ENCODE data around the gene SPATC1L. TPM values are rescaled to one million over a fixed set of nuclear protein-coding genes. Genes with fewer than 3 reads are reported as not detected.
"Not testable (repeated sequence)": the region's sequence is repeated elsewhere in the genome, so short reads cannot be mapped to it uniquely, and the experiment has no call there.

The SPATC1L gene
- total RNA-seq, 2 experiments from 2014 or later, result 8.0 to 9.8 TPM

DNA sequence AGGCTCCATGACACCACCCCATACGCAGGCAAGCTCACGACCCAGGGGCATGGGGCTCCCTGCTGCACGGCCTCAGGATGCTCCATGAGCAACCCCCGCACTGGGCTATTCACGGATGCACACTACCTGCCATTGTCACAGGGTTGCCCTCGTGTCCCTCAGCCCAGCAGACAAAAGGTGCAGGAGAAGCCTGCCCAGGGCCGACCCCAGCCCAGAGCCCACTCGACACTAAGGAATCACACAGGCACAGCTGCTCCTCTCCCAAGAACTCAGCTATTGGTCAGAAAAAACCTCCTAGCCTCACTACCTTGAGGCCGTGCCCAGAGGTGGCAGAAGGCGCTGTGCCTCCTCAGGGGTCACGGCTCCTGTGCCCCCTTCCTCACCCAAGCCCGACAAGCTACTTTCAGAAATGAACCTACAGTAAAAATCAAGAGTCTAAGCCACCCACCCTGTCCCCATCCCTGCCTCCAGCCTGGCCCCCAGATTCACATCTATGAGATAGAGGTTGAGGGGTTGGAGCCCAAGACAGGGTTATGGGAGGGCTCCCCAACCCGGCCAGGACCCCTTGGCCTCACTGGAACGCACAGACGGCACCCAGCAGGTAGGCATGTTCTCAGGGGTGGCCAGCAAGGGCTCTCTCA is 6.4 kb upstream of the SPATC1L start:
- no peaks in the 10 kb centered on the region for H3K27me3 Mint-ChIP-seq (ENCODE audit: low read depth)
- intact Hi-C loops (cut with micrococcal nuclease), result no loop called here
- H3K9me3 Mint-ChIP-seq, result no peaks in the 10 kb centered on the region
- peaks cover under 1% of the 10 kb centered on the region for H3K4me1 Mint-ChIP-seq (ENCODE audit: low read depth)
- DNase-seq, result no peak
- H3K4me3 Mint-ChIP-seq, result no peak overlapping the region
- H3K27ac Mint-ChIP-seq, result no peak overlapping the region
- peaks cover 4% of the 10 kb centered on the region for H3K36me3 Mint-ChIP-seq (ENCODE audit: low read depth)
- CTCF ChIA-PET, result interaction anchor here (1.3 kb wide), 1 partner anchor 38 kb away, joined by 4 read pairs; no protein-coding TSS in a partner anchor

DNA sequence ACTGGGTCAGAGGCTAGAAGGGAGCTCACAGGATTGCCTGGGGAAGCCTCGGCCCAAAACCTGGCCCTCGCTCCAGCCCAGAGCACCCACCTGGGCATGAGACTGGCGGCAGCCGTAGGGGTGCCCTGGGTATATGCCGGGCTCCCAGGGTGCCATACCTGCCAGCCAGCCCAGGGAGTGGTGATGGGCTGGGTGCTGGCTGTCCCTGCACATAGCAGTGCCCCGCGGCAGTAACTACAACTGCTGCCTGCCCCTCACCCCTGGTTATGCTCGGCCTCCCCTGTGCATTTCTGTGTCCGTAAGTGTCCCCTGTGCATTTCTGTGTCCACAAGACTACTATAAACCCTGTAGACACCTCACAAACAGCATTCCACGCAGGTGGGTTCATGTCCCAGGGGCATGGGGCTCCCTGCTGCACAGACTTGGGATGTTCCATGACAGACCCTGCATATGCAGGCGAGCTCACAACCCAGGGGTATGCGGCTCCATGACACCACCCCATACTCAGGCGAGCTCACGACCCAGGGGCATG is 5.8 kb upstream of the SPATC1L start:
- Mint-ChIP-seq H3K4me3 (no peak overlapping the region), H3K27ac (no peak overlapping the region), H3K27me3 (ENCODE audit: low read depth) (no peaks in the 10 kb centered on the region), H3K4me1 (ENCODE audit: low read depth) (peaks cover 4% of the 10 kb centered on the region), H3K9me3 (no peaks in the 10 kb centered on the region), H3K36me3 (ENCODE audit: low read depth) (peaks cover 3% of the 10 kb centered on the region)
- DNase-seq, result no peak
- intact Hi-C loops (cut with micrococcal nuclease), result no loop called here
- CTCF ChIA-PET, result interaction anchor here (0.5 to 1.3 kb wide), 2 partner anchors 37 to 152 kb away, joined by 3 to 4 read pairs; no protein-coding TSS in a partner anchor

DNA sequence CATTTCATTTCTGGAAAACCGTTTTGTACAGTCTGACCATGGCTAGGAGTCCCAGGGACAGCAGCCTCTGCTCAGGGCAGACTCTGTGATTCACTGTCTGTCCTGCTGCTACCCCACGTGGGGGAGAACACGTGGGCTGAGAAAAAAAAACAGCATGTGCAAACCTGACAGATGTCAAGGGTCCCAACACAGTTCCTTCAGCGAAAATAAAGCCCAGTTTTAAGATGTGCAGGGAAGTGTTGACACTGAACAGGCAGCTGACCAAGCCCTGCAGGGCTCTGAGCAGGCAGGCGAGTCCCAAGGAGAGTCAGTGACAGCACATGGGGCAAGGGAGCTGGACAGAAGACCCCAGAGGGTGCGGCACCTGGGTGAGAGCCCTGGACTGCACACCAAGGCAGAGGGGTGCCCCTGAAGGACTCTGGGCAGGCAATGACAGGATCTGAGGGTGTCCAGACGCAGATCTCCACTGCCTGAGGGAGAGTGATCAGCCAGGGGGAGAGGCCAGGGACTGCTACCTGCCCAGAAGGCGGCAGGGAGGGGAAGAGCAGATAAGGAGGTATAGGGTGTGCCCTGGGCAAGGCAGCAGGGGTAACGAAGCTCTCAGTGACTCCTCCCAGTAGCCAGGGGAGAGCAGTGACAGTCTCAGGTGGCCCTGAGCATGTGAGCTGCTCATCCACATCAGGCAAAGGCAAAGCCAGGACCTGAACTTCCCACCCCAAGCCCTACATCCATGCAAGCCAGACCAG is 5.1 kb upstream of the SPATC1L start:
- CTCF ChIA-PET, result interaction anchor here (0.5 kb wide), 1 partner anchor 152 kb away, joined by 3 read pairs; no protein-coding TSS in a partner anchor

DNA sequence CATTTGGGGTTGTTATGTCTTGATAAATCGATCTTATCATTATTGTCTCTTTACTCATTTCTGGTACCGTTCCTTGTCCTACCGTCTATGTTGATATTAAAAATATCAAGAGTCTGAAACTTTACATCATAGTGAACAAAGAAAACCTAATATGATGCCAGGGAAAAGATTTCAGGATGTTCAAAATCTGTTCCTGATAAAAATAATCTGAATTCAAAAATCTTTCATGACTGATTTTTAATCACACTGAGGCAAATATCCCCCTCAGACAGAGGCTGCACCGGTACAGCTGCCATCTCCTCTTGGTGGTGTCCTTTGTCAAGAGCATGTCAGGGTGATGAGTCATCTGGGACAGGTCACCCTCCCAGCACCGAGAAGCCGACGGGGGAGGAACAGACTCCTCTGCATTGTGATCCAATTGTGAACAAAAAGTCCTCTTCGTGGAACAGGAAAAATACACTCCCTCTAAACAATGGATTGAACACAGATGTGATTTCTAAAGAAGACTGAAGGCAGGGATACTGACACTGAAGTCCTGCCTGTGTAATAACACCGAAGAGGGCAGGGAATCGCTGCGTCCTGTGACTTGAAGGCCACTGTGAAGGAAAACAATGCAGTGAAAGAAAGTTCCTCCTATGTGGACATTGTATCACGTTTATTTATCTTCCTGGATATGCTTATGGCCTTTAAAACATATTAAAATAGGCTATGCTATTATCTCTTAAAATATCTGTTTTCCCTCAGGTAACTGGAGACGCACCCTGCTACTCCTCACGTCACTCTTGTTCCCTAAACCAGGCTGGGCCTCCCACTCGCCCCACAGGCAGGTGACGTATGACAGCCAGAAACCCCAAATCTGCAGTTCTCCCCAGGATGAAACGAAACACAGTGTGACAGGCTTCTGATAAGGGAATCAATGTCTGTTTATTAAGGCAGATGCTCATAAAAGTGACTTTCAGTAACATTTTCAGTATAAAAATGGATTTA is 4.3 kb upstream of the SPATC1L start:
- no peak for DNase-seq
- Mint-ChIP-seq H3K27me3 (ENCODE audit: low read depth) (no peaks in the 10 kb centered on the region), H3K9me3 (no peaks in the 10 kb centered on the region), H3K36me3 (ENCODE audit: low read depth) (no peaks in the 10 kb centered on the region), H3K4me3 (no peak overlapping the region), H3K4me1 (ENCODE audit: low read depth) (peaks cover 4% of the 10 kb centered on the region), H3K27ac (no peak overlapping the region)
- CTCF ChIA-PET, result no interaction called here
- intact Hi-C loops (cut with micrococcal nuclease), result no loop called here

More for the DNA sequence above, 5.1 kb upstream of the SPATC1L start:
- no peak for DNase-seq
- Mint-ChIP-seq H3K27me3 (ENCODE audit: low read depth) (no peaks in the 10 kb centered on the region), H3K4me3 (no peak overlapping the region), H3K4me1 (ENCODE audit: low read depth) (peaks cover 4% of the 10 kb centered on the region), H3K9me3 (no peaks in the 10 kb centered on the region), H3K36me3 (ENCODE audit: low read depth) (peaks cover 1% of the 10 kb centered on the region), H3K27ac (no peak overlapping the region)
- intact Hi-C loops (cut with micrococcal nuclease), result no loop called here

DNA sequence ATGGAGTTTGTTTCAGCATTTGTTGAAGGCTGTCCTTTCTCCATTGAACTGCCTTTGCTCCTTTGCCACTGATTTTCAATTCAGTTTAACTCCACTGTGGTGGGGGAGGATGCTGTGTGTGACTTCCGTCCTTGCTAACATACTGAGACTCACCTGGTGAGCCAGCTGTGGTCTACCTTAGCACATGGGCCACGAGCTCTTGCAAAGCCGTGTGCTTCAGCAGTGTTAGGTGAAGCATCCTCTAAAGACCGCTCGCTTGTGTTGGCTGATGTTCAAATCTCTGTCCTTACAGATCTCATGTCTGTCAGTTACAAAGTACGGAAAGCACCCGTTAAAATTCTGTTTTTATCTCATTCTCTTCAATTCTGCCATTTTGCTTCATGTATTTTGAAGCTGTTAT is 3.6 kb upstream of the SPATC1L start:
- H3K9me3 Mint-ChIP-seq, result no peaks in the 10 kb centered on the region
- no peak overlapping the region for H3K4me3 Mint-ChIP-seq
- CTCF ChIA-PET, result no interaction called here
- H3K27ac Mint-ChIP-seq, result no peak overlapping the region
- no peaks in the 10 kb centered on the region for H3K36me3 Mint-ChIP-seq (ENCODE audit: low read depth)
- intact Hi-C loops (cut with micrococcal nuclease), result no loop called here
- no peaks in the 10 kb centered on the region for H3K27me3 Mint-ChIP-seq (ENCODE audit: low read depth)
- peaks cover 6% of the 10 kb centered on the region for H3K4me1 Mint-ChIP-seq (ENCODE audit: low read depth)
- DNase-seq, result no peak

DNA sequence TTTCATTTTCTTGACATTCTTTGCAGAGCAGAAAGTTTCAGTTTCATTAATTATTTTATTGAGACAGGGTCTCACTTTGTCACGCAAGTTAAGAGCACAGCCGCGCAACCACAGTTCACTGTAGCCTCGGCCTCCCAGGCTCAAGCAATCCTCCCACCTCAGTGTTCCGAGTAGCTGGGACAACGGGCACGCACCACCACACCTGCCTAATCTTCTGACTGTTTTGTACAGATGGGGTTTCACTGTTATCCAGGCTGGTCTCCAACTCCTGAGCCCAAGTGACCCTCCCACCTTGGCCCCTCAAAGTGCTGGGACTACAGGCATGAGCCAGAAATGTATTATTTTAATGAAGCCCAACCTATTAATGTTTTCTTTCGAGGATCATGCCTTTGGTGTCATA is 3.0 kb upstream of the SPATC1L start:
- H3K36me3 Mint-ChIP-seq (ENCODE audit: low read depth), result no peaks in the 10 kb centered on the region
- peaks cover 6% of the 10 kb centered on the region for H3K4me1 Mint-ChIP-seq (ENCODE audit: low read depth)
- DNase-seq, result no peak
- H3K4me3 Mint-ChIP-seq, result no peak overlapping the region
- no peaks in the 10 kb centered on the region for H3K27me3 Mint-ChIP-seq (ENCODE audit: low read depth)
- intact Hi-C loops (cut with micrococcal nuclease), result no loop called here
- H3K9me3 Mint-ChIP-seq, result no peaks in the 10 kb centered on the region
- H3K27ac Mint-ChIP-seq, result no peak overlapping the region
- CTCF ChIA-PET, result no interaction called here

DNA sequence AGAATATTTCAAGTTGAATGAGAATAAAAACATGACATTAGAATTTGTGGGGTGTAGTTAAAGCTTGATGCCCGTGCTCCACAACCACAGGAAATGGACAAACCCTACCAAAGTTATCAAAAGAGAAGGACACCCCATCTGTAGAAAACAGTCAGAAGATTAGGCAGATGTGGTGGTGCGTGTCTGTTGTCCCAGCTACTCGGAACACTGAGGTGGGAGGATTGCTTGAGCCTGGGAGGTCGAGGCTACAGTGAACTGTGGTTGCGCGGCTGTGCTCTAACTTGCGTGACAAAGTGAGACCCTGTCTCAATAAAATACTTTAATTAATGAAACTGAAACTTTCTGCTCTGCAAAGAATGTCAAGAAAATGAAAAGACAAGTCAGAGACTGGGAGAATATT is 1.5 kb upstream of the SPATC1L start:
- no peaks in the 10 kb centered on the region for H3K27me3 Mint-ChIP-seq (ENCODE audit: low read depth)
- intact Hi-C loops (cut with micrococcal nuclease), result loop anchor here (2.0 kb wide), 2 partner anchors 41 to 43 kb away; partner anchors contain the start of gene LSS
- H3K27ac Mint-ChIP-seq, result no peak overlapping the region
- no peak overlapping the region for H3K4me3 Mint-ChIP-seq
- DNase-seq, result no peak
- H3K4me1 Mint-ChIP-seq (ENCODE audit: low read depth), result peaks cover 6% of the 10 kb centered on the region
- no peaks in the 10 kb centered on the region for H3K9me3 Mint-ChIP-seq
- H3K36me3 Mint-ChIP-seq (ENCODE audit: low read depth), result no peaks in the 10 kb centered on the region
- CTCF ChIA-PET, result no interaction called here

DNA sequence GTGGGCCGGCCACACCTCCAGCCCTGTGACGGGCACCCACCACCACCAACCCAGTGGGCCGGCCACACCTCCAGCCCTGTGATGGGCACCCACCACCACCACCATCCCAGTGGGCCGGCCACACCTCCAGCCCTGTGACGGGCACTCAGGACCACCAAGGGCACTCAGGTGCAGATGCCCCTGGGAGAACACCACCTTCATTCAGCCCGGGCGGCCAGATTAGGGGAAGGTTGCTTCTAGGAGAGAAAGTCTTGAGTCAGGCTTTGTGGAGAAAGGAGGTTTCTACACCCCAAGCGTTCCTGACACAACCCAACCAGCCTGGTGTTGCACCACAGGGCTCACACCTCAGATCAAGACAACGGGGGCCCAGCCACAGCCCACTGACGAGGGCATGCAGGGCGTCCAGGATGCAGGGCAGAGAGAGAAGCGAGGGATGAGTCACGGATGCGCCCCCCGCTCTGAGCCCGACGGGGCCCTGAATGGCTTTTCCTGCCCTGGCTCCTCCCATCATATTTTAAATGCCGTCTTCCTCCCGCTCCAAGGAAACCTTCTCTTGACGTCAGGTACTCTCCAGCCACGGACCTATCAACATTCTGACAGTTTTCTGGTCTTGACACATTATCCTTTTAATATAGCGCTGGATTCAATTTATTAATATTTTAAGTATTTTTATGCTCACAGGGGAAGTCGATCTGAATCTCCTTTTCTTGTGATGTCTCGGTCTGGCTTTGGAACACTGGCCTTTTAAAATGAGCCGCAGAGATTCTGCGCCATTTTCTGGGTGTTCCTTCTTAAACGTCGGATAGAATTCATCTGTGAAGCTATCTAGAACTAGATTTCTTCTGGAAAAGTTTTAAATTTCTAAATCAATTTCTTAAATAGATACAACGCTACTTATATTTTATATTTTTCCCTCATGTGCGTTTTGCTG is 631 bp upstream of the SPATC1L start:
- no peaks in the 10 kb centered on the region for H3K27me3 Mint-ChIP-seq (ENCODE audit: low read depth)
- peaks cover 6% of the 10 kb centered on the region for H3K4me1 Mint-ChIP-seq (ENCODE audit: low read depth)
- CTCF ChIA-PET, result no interaction called here
- H3K4me3 Mint-ChIP-seq, result peak overlapping the region; percentile 82
- peak; percentile 66 for DNase-seq
- H3K27ac Mint-ChIP-seq, result peak overlapping the region; percentile 73
- no peaks in the 10 kb centered on the region for H3K36me3 Mint-ChIP-seq (ENCODE audit: low read depth)
- no peaks in the 10 kb centered on the region for H3K9me3 Mint-ChIP-seq
- intact Hi-C loops (cut with micrococcal nuclease), result loop anchor here (2.0 kb wide), 2 partner anchors 40 to 44 kb away; partner anchors contain the start of gene LSS

DNA sequence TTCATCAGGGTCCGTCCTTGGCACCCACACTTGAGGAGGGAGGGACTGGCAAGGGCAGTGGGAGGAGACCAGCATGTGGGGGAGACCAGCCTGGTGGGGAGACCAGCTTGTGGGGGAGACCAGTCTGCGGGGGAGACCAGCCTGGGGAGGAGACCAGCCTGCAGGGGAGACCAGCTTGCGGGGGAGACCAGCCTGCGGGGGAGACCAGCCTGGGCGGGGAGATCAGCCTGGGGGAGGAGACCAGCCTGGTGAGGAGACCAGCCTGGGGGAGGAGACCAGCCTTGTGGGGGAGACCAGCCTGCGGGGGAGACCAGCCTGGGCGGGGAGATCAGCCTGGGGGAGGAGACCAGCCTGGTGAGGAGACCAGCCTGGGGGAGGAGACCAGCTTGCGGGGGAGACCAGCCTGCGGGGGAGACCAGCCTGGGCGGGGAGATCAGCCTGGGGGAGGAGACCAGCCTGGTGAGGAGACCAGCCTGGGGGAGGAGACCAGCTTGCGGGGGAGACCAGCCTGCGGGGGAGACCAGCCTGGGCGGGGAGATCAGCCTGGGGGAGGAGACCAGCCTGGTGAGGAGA is 836 bp downstream of the SPATC1L start:
- DNase-seq; H3K27me3 Mint-ChIP-seq (ENCODE audit: low read depth); H3K27ac Mint-ChIP-seq; intact Hi-C loops (cut with micrococcal nuclease); H3K36me3 Mint-ChIP-seq (ENCODE audit: low read depth); H3K9me3 Mint-ChIP-seq; CTCF ChIA-PET; H3K4me1 Mint-ChIP-seq (ENCODE audit: low read depth): not testable (repeated sequence)
- H3K4me3 Mint-ChIP-seq, result peak overlapping the region; percentile 80

DNA sequence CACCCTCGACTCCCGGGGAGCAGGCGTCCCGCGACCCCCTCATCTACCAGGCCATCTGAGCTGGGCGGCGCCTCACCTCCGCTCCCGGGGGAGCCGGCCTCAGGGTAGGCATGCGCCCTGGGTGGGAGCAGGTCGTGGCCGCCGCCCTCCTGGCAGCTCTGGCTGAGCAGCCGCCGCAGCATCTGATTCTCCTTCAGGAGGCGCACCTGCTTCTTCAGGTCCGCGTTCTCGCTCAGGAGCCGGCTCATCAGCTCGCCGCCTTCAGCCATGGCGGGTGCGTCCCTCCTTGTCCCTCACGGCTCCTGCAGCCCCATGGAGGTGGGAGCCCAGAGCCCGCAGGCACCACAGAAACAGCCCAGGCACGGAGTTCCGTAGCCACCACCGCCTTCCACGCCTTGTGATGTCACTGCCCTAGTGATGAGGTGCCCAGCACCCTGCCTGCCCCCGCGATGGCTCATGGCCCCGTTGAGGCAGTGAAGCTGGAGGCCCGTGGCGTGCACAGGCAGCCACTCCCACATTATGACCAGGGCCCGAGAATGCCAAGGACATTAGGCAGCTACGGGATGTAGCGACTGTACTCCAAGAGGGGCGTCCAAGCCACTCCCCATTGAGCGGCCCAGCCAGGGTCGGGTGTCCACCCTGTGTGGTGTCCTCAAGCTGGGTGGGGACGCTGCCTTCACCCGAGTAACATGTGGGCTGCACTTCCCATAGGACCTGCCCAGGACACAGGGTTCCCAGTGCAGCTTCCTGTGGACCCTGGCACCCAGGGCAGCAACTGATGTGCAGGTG is 1.5 kb downstream of the SPATC1L start:
- Mint-ChIP-seq H3K9me3 (no peaks in the 10 kb centered on the region), H3K4me1 (ENCODE audit: low read depth) (peaks cover 6% of the 10 kb centered on the region), H3K27ac (no peak overlapping the region), H3K36me3 (ENCODE audit: low read depth) (no peaks in the 10 kb centered on the region), H3K4me3 (peak overlapping the region; percentile 63), H3K27me3 (ENCODE audit: low read depth) (no peaks in the 10 kb centered on the region)
- CTCF ChIA-PET, result no interaction called here
- intact Hi-C loops (cut with micrococcal nuclease), result no loop called here
- DNase-seq, result no peak

Data from activated naive CD4-positive, alpha-beta T cell treated with anti-CD3 and anti-CD28 coated beads for 36 hours (primary cell).